ENCODE data around the gene GUF1. TPM values are rescaled to one million over a fixed set of nuclear protein-coding genes. Genes with fewer than 3 reads are reported as not detected.
"Not testable (repeated sequence)": the region's sequence is repeated elsewhere in the genome, so short reads cannot be mapped to it uniquely, and the experiment has no call there.

The GUF1 gene
- total RNA-seq, 1 experiment from 2014 or later, result 50.2 TPM

GRCh38 chr4:44725726-44726037 is 47.5 kb downstream of the GUF1 start:
- H3K36me3 Mint-ChIP-seq (ENCODE audit: insufficient read depth, unreplicated experiment), result peaks cover 3% of the 10 kb centered on the region
- ChIA-PET CTCF (interaction anchor here (0.6 to 0.9 kb wide), 2 partner anchors 9 to 25 kb away, joined by 3 read pairs; no protein-coding TSS in a partner anchor), POLR2A (interaction anchor here (0.7 to 5.0 kb wide), 5 partner anchors 9 to 592 kb away, joined by 3 to 42 read pairs (median 6); partner anchors contain the start of gene GUF1)
- peak overlapping the region; percentile 77 for H3K27ac Mint-ChIP-seq (ENCODE audit: low read depth, unreplicated experiment)
- DNase-seq (ENCODE audit: unreplicated experiment), result peak; percentile 51
- no TSS peak for BruUV-seq (replicated peaks)
- H3K4me1 Mint-ChIP-seq (ENCODE audit: insufficient read depth, unreplicated experiment), result peaks cover 13% of the 10 kb centered on the region
- no peaks in the 10 kb centered on the region for H3K9me3 Mint-ChIP-seq (ENCODE audit: unreplicated experiment)
- intact Hi-C loops (cut with micrococcal nuclease), result no loop called here
- TF ChIP-seq CTCF (IDR thresholded peaks at IDR 0.05; ENCODE audit: unreplicated experiment), result no peak
- no peaks in the 10 kb centered on the region for H3K27me3 Mint-ChIP-seq (ENCODE audit: insufficient read depth, unreplicated experiment)
- H3K4me3 Mint-ChIP-seq (ENCODE audit: unreplicated experiment), result peak overlapping the region; percentile 74

DNA sequence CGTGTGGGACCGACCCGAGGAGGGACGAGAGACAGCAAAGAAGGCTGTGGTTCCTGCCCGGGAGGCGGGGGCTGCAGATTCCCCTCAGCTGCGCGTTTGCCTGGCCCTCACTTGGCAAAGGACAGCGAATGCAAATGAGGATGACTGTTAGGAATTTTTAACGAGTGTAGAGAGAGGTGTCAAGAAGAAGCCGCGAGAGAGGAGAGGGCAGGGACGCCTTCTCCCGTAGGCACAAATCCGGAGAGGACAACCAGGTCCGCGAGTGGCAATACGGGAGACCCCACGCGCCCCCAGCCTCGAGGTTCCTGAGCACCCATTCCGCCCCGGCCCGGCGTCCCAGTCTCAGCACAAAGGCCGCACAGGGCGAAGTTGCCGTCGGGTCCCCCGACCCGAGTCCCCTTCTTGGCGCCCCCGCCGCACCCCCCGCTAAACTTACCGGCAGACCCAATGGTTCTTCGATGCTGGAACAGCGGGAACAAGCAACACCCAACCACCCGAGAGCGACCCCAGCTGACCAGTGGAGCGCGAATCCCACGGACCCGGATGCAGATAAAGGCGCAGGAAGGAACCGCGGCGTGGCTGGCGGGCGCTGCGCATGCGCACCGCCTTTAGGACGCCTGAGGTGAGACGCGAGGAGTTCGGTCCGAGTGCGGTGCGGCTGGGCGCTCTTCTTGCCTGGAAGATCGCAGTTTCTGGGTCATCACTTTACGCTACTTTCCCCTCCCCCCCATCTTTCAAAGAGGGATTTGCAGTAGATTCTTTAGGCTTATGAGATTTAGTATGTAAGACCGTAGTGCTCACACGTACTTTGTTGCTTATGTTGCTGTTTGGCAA is 48.0 kb downstream of the GUF1 start, which contains the start of gene GNPDA2:
TSS of gene GNPDA2 (minus strand) at position 519 of the 834 bp plus-strand sequence. CDS start 4,349 bp downstream, outside the sequence.
- Mint-ChIP-seq H3K9me3 (ENCODE audit: unreplicated experiment) (no peaks in the 10 kb centered on the region), H3K4me3 (ENCODE audit: unreplicated experiment) (peak within 1 kb of the TSS; percentile 74), H3K36me3 (ENCODE audit: insufficient read depth, unreplicated experiment) (no peaks in the 10 kb centered on the region), H3K4me1 (ENCODE audit: insufficient read depth, unreplicated experiment) (peaks cover 8% of the 10 kb centered on the region), H3K27me3 (ENCODE audit: insufficient read depth, unreplicated experiment) (no peaks in the 10 kb centered on the region), H3K27ac (ENCODE audit: low read depth, unreplicated experiment) (peak within 1 kb of the TSS; percentile 77)
- ChIA-PET CTCF (interaction anchor here (0.6 to 1.2 kb wide), 8 partner anchors 10 to 1630 kb away, joined by 3 read pairs; no protein-coding TSS in a partner anchor), POLR2A (interaction anchor here (0.6 to 5.0 kb wide), 12 partner anchors 7 to 1832 kb away, joined by 3 to 42 read pairs (median 4); partner anchors contain the start of gene GUF1)
- no peak for TF ChIP-seq CTCF (IDR thresholded peaks at IDR 0.05; ENCODE audit: unreplicated experiment)
- intact Hi-C loops (cut with micrococcal nuclease), result no loop called here
- TSS peak; percentile 39 for BruUV-seq (replicated peaks)
- DNase-seq (ENCODE audit: unreplicated experiment), result peak; percentile 84

DNA sequence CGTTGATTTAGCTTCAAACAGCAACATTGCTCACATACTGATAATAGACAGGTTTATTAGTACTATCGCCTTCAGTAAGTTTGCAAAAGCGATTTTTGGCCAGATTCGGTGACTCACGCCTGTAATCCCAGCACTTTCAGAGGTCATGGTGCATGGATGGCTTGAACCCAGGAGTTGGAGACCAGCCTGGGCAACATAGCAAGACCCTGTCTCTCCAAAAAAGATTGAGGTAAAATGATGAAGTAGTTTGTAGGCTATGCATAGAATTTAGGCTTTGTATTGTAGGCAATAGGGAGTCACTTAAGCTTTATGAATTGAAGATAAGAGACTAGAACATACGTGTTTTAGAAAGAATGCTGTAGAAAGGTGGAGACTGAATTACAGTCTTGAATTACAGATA is 49.3 kb downstream of the GUF1 start:
- intact Hi-C loops (cut with micrococcal nuclease), result no loop called here
- ChIA-PET CTCF (interaction anchor here (0.7 to 1.5 kb wide), 5 partner anchors 11 to 1132 kb away, joined by 3 to 5 read pairs (median 3); no protein-coding TSS in a partner anchor), POLR2A (interaction anchor here (0.6 to 5.0 kb wide), 2 partner anchors 49 to 1580 kb away, joined by 3 to 42 read pairs; partner anchors contain the start of gene GUF1)
- DNase-seq (ENCODE audit: unreplicated experiment), result no peak
- Mint-ChIP-seq H3K9me3 (ENCODE audit: unreplicated experiment) (no peaks in the 10 kb centered on the region), H3K27me3 (ENCODE audit: insufficient read depth, unreplicated experiment) (no peaks in the 10 kb centered on the region), H3K4me1 (ENCODE audit: insufficient read depth, unreplicated experiment) (peaks cover 6% of the 10 kb centered on the region), H3K36me3 (ENCODE audit: insufficient read depth, unreplicated experiment) (no peaks in the 10 kb centered on the region), H3K4me3 (ENCODE audit: unreplicated experiment) (no peak overlapping the region), H3K27ac (ENCODE audit: low read depth, unreplicated experiment) (no peak overlapping the region)
- no TSS peak for BruUV-seq (replicated peaks)
- no peak for TF ChIP-seq CTCF (IDR thresholded peaks at IDR 0.05; ENCODE audit: unreplicated experiment)

DNA sequence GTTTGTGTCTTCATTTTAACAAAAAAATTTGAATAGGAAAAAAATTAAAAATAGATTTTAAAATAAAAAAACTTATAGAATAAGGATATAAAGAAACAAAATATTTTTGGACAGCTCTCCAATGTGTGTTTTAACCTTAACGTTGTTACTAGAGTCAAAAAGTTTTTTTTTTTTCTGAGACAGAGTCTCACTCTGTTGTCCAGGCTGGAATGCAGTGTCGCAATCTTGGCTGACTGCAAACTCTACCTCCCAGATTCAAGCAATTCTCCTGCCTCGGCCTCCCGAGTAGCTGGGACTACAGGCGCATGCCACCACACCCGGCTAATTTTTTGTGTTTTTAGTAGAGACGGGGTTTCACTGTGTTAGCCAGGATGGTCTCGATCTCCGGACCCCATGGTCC is 50.5 kb downstream of the GUF1 start:
- intact Hi-C loops (cut with micrococcal nuclease); H3K4me3 Mint-ChIP-seq (ENCODE audit: unreplicated experiment); DNase-seq (ENCODE audit: unreplicated experiment); H3K4me1 Mint-ChIP-seq (ENCODE audit: insufficient read depth, unreplicated experiment); H3K9me3 Mint-ChIP-seq (ENCODE audit: unreplicated experiment); BruUV-seq (replicated peaks); H3K27me3 Mint-ChIP-seq (ENCODE audit: insufficient read depth, unreplicated experiment); H3K27ac Mint-ChIP-seq (ENCODE audit: low read depth, unreplicated experiment); H3K36me3 Mint-ChIP-seq (ENCODE audit: insufficient read depth, unreplicated experiment): not testable (repeated sequence)
- ChIA-PET CTCF (interaction anchor here (1.5 kb wide), 1 partner anchor 30 kb away, joined by 5 read pairs; no protein-coding TSS in a partner anchor), POLR2A (interaction anchor here (0.6 to 5.0 kb wide), 2 partner anchors 50 to 1170 kb away, joined by 3 to 42 read pairs; partner anchors contain the start of gene GUF1)
